ENCODE results near the gene FHL5.

Gene FHL5

DNA sequence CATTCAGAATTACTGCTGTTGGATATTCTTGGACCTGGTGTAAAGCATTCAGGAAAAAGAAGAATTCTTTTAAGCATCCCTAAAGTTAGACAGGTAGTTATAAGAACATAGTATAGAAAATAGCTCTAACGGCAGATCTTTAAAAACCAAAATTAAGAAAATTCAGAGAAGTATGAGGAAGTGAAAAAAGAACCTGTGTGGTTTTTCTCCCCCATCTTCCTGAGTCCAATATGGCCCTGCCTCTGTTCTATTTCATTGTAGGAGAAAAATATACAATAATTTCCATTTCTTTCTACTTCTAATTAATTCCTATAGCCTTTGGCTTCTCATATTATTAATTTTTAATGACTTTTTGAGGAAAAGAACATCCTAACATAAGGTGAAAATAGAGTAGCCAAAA is 47.1 kb downstream of the FHL5 start:
- H3K4me1 ChIP-seq (ENCODE audit: control insufficient read depth, low read length), result peaks cover 35% of the 10 kb centered on the region
- no peaks in the 10 kb centered on the region for H3K27me3 ChIP-seq (ENCODE audit: control insufficient read depth, low read length)
- H3K79me2 ChIP-seq (ENCODE audit: control insufficient read depth, low read length), result no peaks in the 10 kb centered on the region
- H3K4me3 ChIP-seq (ENCODE audit: low read length), result peak overlapping the region; percentile 26; the same call in 1 of the 2 replicates
- no peaks in the 10 kb centered on the region for H3K9me3 ChIP-seq (ENCODE audit: control insufficient read depth, insufficient read depth, low read length)
- no peaks in the 10 kb centered on the region for H3K36me3 ChIP-seq (ENCODE audit: control insufficient read depth, low read length)
- TF ChIP-seq EZH2phosphoT487 (IDR thresholded peaks at IDR 0.05; ENCODE audit: borderline replicate concordance, low read length), result no peak
- TF ChIP-seq, protein P1, sequence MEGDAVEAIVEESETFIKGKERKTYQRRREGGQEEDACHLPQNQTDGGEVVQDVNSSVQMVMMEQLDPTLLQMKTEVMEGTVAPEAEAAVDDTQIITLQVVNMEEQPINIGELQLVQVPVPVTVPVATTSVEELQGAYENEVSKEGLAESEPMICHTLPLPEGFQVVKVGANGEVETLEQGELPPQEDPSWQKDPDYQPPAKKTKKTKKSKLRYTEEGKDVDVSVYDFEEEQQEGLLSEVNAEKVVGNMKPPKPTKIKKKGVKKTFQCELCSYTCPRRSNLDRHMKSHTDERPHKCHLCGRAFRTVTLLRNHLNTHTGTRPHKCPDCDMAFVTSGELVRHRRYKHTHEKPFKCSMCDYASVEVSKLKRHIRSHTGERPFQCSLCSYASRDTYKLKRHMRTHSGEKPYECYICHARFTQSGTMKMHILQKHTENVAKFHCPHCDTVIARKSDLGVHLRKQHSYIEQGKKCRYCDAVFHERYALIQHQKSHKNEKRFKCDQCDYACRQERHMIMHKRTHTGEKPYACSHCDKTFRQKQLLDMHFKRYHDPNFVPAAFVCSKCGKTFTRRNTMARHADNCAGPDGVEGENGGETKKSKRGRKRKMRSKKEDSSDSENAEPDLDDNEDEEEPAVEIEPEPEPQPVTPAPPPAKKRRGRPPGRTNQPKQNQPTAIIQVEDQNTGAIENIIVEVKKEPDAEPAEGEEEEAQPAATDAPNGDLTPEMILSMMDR (IDR thresholded peaks at IDR 0.05; ENCODE audit: low read depth, low read length, poor library complexity, severe bottlenecking), result no peak
- no peaks in the 10 kb centered on the region for H3K9me2 ChIP-seq (replicated peaks; ENCODE audit: control insufficient read depth, low read length)
- peak overlapping the region; percentile 11; the same call in 1 of the 2 replicates for H3K27ac ChIP-seq (ENCODE audit: low read depth, low read length)
- peak overlapping the region; percentile 35 for H3K4me2 ChIP-seq (ENCODE audit: low read length)
- no peaks in the 10 kb centered on the region for H4K20me1 ChIP-seq (ENCODE audit: control insufficient read depth, insufficient read depth, low read depth, low read length)
- no peaks in the 10 kb centered on the region for H3F3A ChIP-seq (ENCODE audit: control insufficient read depth, insufficient read depth)

DNA sequence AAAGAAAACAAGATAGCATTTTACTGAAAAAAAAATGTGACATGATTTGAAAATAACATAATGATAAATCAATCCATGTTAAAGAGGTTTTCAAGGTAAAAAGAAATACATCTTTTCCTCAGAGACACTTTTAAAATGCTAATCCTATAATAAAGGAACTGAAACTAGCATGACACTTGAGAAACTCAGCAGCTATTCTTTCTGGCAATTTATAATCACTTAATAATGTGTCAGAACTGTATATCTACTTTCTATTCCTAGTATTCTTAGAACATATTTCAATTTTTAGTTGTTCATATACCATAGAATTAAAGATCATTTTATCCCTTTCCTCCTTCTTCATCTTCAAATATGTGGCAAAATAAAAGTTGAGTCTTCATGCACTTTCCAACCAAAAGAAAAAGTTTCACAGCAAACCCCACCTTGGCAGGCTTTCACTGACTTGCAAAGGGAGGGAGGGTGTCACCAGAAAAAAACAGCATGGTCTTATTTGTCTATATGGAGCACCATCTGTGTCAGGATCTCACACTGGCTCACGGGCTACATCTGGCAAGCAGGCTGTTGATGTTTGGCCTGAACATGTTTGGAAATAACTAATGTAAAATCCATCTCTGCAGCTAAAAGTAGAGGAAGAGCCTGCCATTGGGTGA is 48.5 kb downstream of the FHL5 start:
- Histone ChIP-seq H3K4me1 (ENCODE audit: control insufficient read depth, low read length) (peaks cover 35% of the 10 kb centered on the region), H4K20me1 (ENCODE audit: control insufficient read depth, insufficient read depth, low read depth, low read length) (no peaks in the 10 kb centered on the region), H3K9me2 (replicated peaks; ENCODE audit: control insufficient read depth, low read length) (no peaks in the 10 kb centered on the region), H3K4me2 (ENCODE audit: low read length) (peak overlapping the region; percentile 35), H3K79me2 (ENCODE audit: control insufficient read depth, low read length) (no peaks in the 10 kb centered on the region), H3F3A (ENCODE audit: control insufficient read depth, insufficient read depth) (no peaks in the 10 kb centered on the region), H3K9me3 (ENCODE audit: control insufficient read depth, insufficient read depth, low read length) (no peaks in the 10 kb centered on the region), H3K36me3 (ENCODE audit: control insufficient read depth, low read length) (no peaks in the 10 kb centered on the region), H3K27me3 (ENCODE audit: control insufficient read depth, low read length) (no peaks in the 10 kb centered on the region), H3K27ac (ENCODE audit: low read depth, low read length) (no peak overlapping the region; the same call in 1 of the 2 replicates), H3K4me3 (ENCODE audit: low read length) (no peak overlapping the region)
- TF ChIP-seq, protein P1 (IDR thresholded peaks at IDR 0.05; ENCODE audit: low read depth, low read length, poor library complexity, severe bottlenecking), result no peak
- no peak for TF ChIP-seq EZH2phosphoT487 (IDR thresholded peaks at IDR 0.05; ENCODE audit: borderline replicate concordance, low read length)

DNA sequence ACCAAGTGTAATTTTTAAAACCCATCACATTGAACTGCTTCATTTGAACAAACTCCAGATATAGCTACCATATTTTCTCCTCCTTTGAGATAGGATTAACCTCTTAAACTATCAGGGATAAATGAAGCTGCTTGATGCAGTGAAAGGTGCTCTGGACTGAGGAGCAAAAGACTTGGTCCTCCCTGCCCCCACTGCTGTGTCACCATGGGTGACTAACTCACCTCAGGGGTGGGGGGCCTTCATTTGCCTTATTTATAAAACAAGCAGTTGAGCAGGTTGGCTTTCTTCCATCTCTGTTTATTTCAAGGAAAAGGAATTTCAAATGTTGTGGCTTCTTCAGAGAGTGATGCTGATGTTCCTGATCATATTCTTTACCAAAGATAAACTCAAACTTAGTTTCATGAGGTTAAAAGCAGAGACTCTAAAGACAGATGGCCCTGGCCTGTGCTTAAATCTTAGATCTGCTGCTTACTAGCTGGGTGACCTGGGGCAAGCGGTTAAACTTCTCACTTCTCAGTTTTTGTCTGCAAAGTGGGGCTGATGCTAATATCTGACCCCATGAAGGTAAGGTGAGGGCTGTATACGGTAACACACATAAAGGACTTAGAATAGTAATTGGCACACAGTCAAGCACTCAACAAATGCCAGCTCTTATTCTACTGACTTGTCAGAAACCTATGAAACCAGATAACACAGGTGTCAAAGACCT is 50.5 kb downstream of the FHL5 start:
- no peaks in the 10 kb centered on the region for H3K27me3 ChIP-seq (ENCODE audit: control insufficient read depth, low read length)
- H4K20me1 ChIP-seq (ENCODE audit: control insufficient read depth, insufficient read depth, low read depth, low read length), result no peaks in the 10 kb centered on the region
- H3K4me2 ChIP-seq (ENCODE audit: low read length), result no peak overlapping the region
- no peak overlapping the region for H3K4me3 ChIP-seq (ENCODE audit: low read length)
- H3F3A ChIP-seq (ENCODE audit: control insufficient read depth, insufficient read depth), result no peaks in the 10 kb centered on the region
- H3K36me3 ChIP-seq (ENCODE audit: control insufficient read depth, low read length), result no peaks in the 10 kb centered on the region
- no peaks in the 10 kb centered on the region for H3K9me3 ChIP-seq (ENCODE audit: control insufficient read depth, insufficient read depth, low read length)
- H3K79me2 ChIP-seq (ENCODE audit: control insufficient read depth, low read length), result no peaks in the 10 kb centered on the region
- H3K27ac ChIP-seq (ENCODE audit: low read depth, low read length), result no peak overlapping the region
- TF ChIP-seq, protein P1 (IDR thresholded peaks at IDR 0.05; ENCODE audit: low read depth, low read length, poor library complexity, severe bottlenecking), result no peak
- TF ChIP-seq EZH2phosphoT487 (IDR thresholded peaks at IDR 0.05; ENCODE audit: borderline replicate concordance, low read length), result no peak
- H3K9me2 ChIP-seq (replicated peaks; ENCODE audit: control insufficient read depth, low read length), result no peaks in the 10 kb centered on the region
- peaks cover 35% of the 10 kb centered on the region for H3K4me1 ChIP-seq (ENCODE audit: control insufficient read depth, low read length)

Measured in DOHH2 (cell line).